Activated CD4-positive, alpha-beta T cell treated with anti-CD3 and anti-CD28 coated beads, Interleukin-2, amount 50 U/mL, for 1 hour (primary cell): Measurements from ENCODE around the gene LPP.

Source experiments
- DNase-seq: peaks from one replicate; pipeline ENCODE4 v3.0.0-alpha.2; 2020

Gene LPP

DNA sequence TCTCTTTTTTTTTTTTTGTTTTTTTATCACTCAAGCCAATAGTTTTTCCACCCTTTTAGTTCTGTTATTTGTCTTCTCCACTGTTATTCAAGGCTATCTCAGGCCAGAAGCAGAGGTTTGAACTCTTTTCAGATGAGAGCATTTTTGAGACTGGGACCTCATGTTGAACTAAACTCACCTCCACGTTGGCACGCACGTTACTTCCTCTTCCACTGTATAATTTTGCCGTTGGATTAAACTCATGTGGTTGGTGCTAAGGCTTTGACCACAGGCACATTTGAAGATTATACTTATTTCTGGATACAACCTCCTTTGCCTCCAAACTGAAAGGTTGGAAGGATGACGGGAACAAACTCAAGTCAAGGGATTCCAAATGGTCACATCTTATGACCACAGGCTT is 516.5 kb downstream of the LPP start:
- DNase-seq: no peak

DNA sequence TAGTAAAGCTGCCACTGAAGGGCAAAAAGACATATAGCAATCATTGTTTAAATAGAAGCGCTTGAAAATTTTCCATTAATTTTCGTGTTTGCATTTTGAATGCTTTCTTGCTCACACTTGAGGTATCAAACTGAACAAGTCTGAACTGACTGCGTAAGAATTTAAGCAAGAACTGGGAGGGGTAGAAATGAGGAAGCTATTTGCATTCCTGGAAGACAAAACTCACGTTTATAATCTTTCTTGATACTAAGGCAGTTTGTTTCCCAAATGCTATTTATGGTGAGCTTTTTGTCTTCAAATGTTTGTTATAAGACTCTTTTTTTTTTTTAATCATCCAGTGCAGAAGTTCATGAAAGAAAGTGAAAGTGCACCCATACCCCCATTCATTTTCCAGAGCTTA is 518.0 kb downstream of the LPP start:
- DNase-seq: no peak

DNA sequence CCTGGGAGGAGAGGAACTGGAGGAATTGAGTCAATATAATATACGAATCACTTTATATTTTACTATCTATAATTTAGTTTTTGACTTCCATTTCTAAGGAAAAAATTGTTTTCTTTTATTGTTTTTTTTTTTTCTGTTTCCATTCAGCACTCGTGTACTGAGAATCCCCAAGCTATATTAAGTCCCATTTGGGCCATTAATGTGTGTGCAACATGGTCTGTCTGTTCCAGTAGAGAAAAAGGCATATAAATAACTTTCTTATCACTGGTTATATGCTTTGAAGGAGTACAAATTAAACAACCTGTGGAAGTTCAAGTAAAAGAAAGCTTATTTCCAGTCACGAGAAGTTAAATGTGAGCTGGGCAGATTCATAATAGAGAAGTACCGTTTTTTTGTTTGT is 518.9 kb downstream of the LPP start:
- DNase-seq: no peak

DNA sequence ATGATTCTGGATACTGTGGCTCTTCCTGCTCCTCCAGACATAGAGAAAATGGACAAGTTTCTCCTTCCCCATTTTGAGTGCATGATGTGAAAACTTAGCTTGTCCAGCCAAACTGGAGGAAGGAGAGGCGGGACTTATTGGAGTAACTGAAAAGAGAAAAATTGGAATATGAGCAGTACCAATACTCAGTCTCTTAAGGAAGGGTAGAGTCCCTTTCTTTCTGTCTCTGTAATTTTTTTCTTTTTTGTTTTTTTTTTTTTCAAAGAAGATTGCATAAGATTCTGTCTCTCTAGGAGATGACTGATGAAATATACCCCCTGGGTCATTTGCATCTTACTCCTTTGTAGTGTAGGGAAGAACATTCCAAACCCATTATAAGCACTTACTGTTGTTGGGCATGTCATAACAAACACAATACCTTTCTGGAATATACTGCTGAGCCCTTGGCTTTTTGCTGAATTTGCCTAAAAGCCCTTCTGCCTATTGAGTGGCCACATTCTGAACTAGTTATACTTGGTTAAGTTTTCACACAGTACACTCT is 519.8 kb downstream of the LPP start:
- DNase-seq: no peak

DNA sequence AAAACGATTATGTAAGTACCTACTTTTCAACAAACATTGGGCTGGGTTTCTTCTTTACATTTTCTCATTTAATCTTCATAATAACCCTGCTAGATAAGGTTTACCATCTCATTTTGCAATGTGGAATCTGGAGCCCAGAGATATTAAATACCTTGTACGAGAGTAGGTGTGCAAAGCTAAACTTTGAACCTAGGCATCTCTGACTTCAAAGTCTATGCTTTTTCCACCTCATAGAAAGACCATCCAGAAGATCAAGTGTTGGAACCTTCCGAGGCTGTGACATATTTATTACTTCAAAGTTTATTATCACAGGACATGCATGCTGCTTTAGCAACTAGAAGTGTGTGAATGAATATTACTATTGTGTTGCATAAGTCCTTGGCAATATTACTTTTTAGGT is 520.6 kb downstream of the LPP start:
- no peak for DNase-seq

DNA sequence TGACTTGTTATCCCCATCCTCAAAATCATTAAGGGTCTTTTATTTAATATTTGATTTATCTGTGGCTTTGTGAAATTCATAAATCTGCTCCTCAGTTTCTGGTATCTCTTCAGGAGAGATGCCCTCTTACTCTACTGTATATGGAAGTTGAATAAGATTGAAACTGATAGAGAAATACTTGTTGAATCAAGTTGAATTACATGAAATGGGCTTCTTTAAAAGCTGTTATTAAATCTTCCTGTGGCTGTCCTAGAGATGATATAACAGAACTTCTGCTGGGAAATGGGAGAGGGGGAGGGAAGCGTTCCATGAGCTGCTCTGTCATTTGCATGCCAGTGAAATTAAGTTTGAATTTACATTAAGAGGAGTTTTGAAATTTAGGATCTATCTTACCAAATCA is 523.4 kb downstream of the LPP start:
- no peak for DNase-seq

DNA sequence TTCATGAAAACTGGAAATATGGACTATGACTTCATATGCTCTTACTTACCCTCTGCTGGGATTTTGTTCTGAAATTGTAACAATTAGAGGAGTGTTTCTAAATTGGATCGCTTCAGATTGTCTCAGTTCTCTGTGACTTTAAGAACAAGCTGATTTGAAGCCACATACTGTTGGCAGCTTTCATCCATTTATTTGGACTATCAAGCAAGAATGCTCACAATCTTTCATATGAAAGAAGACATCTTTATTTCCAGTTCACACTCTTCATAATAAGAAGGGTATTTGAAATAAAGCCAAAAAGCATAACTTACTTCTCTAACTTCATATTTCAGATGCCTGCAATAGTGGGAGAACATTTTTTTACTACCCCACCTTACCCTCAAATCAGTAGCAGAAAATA is 526.2 kb downstream of the LPP start:
- DNase-seq: no peak

DNA sequence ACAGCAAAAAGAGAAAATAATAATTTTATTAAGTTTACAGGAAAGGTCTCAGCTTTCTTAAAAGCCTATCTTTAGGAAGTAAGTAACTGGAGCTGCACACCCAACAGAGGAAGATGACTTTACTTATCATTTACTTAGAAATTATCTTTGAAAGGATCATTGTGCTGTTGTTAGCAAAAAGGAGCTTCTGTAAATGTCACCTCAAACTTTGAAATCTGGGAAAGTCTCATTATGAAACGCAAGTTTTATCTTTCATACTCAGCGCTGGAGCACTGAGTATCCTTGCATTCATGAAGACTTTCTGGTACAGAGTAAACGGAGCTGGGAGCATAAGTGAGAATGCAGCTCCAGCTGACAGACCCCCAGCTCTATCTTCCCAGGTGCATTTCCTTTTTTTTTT is 526.6 kb downstream of the LPP start:
- DNase-seq: no peak

DNA sequence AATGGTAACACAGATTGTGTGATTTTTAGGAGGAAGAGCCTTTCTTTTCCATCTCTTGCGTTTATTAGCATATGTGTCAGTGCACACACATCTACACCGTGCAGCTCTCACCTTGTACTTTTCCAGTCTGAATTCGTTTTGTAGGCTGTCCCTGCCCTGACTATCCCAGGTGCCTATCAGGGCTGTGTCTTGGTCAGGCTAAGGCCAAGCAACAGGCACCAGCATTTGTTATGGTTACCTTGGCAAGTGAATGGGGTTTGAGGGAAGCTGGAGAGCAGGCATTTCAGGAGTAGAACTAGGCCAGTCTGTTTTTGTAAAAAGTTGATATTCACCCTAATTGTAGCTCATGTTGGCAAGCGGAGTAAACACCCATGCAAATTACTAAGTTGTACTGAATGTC is 528.4 kb downstream of the LPP start:
- no peak for DNase-seq

DNA sequence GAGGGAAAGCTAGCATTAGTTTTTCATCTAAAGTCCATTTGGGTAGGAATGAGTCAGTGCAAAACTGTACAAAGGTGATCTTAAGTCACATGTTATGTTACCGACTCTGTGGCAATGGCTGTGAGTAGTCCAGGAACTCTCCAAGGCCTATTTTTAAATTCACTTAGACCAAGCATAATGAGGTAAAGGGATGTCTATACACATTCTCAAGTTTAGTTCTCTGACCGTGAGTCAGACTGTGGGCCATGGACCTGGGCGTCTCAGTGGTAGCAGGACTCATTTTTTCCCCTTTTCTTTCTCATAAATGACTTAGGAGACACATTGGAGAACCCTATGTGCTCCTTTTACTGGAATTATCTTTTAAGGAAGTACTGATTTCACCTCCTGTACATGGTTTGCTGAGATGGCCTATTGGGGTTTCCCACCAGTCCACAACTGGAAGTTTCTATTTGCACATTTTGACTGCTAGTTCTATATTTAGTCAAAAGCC is 529.1 kb downstream of the LPP start:
- DNase-seq: no peak

DNA sequence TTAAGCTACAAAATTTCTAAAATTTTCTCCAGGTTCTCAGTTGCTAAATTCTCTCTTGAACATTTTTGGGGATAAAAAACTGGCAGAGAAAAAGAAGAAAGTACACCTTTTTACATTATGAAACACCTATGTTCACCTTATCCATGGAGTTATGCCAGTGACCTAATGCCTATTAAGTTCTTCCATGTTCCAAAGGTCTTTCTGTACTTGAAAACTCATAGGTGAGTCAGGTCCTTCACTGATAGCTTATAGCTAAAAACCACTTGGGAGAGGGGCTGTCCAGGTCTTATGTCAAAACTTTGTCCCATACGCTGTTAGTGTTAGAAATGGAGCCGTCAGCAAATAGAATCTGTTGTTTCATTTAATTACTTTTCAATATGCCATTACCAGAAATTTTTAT is 530.3 kb downstream of the LPP start:
- no peak for DNase-seq

DNA sequence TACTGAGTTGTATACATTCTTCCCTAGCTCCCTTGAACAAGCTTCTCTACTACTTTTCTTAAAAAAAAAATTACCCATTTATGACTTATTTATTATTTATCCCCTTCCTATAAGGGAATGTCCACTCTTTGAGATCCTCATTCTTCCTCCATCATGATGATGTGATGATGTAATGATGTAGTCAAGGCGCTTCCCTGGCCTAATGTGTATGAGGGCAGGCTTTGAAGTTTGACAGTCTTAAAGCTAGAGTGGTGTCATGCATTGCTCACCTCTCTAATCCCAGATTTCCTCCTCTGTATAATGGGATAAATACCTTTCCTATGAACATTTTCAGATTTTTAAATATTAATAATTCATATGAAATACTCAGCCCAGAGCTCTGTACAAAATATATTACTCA is 531.8 kb downstream of the LPP start:
- DNase-seq: no peak

DNA sequence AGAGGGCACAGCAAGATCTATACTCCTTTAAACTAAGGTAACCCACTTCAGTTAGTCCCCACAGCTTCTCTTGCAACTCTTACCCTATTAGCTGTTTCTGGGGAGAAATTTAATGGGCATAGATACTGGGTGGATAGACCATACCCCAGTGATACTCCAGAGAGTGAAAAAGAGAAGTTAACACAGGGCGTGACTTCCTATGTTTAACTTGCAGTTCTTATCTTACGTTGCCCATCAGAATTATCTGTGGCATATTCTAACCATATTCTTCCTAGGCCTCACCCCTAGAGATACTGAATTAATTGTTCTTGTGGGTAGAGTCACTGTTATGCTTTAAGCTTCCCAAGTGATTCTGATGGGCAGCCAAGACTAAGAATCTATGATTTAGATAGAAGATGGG is 532.4 kb downstream of the LPP start:
- no peak for DNase-seq

DNA sequence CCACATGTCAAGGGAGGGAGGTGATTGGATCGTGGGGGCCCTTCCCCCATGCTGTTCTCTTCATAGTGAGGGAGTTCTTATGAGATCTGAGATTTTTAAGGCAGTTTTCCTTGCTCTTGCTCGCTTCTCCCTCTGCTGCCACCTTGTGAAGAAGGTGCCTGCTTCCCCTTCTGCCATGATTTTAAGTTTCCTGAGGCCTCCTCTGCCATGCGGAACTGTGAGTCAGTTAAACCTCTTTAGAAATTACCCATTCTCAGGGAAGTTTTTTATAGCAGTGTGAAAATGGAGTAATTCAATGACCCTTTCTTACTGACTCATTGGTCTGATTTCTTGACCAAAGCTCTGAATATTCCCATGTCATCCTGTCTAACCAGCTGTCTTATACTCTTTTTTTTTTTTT is 533.4 kb downstream of the LPP start:
- no peak for DNase-seq

DNA sequence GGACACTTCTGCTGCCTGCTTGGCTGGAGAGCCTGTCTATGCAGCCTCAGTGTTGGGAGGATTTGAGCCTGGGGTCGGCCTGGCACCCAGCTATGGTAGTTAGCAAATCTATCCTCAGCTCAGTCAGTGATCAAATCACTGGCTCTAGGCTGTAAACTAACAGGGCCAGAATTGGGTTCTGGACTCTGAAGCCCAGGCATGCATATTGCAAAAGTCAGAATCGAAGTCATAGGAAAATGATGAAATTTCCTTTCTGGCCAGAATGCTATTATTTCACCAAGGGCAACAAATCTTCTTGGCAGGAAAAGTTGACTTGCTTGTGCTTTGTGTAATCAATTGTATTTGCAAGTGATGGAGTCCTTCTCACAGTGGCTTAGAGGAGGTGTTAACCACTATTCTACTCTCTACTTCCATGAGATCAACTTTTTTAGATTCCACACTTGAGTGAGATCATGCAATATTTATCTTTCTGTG is 535.2 kb downstream of the LPP start:
- DNase-seq: no peak

DNA sequence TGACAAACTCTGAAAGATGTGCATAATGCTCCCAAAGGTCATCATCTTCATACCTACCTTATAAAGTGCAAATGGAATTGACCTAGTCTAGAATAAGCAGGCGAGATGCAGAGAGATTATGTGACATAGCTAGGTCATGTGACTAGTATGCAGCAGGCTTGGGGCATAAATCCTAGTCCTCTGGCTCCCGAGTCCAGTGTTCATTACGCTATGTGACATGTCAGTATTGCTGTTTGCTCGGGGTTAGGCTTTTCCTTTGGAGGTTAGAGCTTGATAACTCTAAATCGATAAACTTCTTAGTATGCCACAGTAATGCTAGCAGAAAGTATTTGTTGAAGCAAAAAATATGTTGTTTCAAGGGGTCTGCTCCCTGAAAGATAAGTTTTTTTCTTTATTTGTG is 536.1 kb downstream of the LPP start:
- no peak for DNase-seq

DNA sequence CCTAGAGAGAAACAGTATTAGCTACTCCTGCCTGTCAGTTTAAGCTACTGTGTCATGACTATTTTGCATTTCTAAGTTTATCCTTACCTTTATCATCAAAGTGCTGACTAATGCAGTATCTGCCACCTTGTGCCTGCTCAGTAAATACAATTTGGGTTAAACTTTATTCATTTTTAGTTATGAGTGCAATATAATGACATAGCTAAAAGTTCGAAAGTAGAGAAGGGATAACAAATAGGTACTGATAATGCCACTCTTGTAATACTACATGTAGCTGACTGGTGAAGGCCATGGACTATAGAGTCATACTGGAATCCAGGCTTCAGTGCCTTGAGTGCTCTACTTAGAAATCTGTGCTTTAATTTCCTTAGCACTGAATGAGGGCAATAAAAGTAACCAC is 537.0 kb downstream of the LPP start:
- no peak for DNase-seq

DNA sequence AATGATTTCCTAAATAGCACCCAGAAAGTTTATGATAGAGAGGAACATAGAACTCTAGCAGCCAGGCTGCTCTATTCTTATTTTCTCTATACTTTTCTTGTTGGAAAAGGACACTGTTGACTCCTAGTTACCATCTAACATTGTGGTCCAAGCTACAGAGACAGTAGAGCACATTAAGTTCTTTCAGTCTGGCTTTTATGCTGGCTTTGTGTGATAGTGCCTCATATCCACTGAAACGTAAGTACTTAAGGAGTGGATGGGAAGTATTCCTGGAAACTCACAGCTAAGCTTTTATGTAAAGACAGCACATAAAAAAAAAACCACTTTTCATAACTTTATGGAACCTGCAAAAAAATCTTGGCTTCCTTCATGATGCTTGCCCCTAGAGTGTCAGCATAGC is 537.7 kb downstream of the LPP start:
- DNase-seq: no peak

DNA sequence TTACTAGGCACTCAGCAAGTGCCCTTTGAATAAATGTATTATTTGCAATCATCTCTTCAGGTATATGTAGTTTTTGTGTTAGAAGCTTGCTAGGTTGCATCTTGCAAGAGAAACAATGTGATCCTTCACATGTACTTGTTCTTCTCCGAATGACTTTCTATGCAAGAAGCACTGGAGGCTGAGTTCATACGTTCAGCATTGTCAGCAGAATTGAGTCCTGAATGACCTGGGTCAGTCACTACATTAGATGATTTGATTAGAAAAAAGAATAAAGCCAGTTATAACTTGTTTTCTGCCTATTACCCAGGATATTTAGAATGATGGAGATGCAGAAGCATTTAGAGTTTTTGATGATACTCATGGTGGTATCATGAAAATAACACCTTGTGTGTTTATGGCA is 538.7 kb downstream of the LPP start:
- no peak for DNase-seq

DNA sequence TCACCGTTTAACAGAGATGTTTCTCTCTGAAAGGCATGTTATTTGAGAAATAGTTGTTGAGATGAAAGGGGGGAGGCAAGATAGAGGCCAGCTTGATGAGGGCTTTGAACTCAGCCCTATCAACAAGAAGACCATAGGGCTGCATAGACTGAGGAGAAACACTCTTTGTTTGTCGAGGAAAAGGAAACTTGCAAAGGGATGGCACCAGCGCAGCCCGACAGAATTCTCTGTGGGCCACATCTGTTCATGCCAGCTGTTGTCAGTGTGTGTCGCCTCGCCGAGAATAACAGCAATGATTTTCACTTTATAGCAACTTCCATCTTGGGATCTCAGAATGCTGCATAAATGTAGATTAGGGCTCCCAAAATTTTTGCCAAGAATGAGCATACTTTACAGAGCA is 539.5 kb downstream of the LPP start:
- DNase-seq: no peak

DNA sequence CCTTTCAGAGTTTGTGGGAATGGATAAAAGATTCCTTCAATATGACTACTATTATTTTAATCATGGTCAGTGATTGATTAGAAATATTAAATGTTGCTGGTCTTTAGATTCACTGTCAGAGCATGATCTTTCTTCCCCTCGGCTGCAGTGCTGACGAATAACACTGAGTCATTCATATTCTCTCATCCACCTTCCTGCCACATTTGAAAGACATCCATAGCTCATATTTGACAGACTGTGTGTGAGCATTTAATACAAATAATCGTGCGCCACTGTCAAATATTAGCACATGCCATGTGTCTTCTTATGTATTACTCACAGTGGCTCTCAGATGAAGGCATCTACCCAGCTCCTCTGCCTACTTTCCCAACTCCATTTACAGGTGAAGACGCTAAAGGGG is 541.3 kb downstream of the LPP start:
- no peak for DNase-seq

DNA sequence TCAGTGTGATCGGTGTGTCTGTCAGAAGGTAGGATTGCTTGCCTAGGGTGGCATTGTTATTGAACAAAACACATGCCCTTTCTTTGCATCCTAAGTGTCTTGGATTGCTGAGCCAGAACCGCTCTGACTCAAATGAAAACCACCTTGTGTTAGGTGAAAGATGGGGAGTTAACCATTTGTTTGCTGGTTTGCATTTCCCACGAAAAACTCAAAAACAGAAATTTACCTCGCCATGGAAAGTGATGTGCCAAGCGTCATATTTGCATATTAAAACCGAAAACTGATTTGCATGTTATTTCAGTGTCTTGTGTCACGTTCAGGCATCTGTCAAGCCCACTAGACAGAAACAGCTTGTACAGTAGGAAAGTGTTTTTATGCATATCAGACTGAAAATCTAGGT is 543.2 kb downstream of the LPP start:
- no peak for DNase-seq

DNA sequence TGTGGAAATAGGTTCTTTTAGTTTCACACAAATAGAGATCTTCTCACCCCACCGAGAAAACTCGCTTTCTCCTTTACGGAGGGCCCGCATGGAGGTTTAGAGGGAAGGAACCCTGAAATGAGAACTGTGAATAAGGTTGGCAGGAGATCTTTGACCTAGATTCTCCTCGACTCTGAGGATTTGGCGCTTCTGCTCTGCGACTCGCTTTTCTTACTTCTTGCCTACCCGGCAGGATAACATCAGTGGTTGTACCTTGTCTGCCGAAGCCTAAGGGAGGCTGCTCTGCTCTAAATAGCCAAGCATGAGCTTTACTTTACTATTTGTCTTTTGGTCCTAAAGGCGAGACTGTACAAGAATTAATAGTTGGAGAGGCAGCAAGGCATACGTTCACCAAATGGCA is 544.5 kb downstream of the LPP start:
- DNase-seq: no peak

DNA sequence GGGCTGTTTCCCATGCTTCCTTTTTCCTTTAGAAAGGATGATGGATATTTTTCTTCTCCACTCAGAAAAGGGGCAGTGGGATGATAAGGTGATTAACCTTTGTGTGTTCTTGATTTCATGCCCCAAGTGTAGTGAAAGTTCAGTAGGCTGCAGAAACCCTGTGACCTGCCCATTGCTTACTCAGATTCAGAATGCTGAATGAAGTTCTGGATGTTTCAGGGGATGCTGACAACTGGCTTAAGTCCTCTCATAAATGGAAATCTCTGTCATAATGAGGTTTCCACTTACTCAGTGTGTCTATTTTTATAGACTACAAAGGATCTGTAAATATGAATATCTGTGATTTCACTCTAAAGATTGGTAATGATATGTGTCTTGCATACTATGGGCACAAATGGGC is 546.5 kb downstream of the LPP start:
- DNase-seq: no peak

DNA sequence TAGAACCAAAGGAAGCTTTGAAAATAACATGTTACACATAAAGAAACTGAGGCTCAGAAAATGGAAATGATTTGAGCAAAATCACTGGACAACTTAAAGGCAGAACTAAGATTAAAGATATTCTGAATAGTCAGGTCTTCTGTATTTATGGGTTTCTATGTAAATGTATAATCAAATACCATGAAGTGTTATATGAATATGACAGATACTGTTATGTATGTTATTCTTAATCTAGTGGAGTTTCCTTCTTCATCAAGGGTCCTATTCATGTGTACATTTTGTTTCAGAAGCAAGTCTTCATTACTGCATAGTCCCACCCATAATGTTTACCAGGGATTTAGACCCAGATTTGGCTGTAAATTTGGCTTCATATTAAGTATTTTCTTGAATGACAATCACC is 547.0 kb downstream of the LPP start:
- DNase-seq: no peak

DNA sequence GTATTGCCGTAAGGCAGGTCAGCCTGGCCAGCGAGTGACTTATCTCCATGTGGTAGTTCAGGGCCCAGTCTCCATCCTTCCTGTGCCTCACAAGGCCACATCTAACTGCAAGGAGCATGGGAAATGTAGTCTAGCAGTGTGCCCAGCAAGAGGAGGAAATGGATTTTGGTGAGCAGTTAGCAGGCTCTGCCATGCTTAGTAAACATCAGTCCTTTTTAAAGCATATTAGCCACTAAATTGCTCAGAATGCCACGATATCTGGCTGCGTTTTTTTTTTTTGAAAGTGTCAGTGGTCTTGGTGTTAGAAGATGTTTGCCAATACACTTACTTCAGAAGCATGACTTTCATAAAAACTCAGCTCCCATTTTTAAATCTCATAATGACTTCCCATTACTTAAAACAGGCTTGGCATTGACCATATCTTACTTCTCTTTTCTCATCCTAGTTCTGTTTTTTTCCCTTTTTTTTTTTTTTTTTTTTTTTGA is 547.6 kb downstream of the LPP start:
- no peak for DNase-seq
